Trophoblast cell (in vitro differentiated cells and primary cell): ENCODE results near the gene CYP4A22.

Source experiments
- DNase-seq, 2 donors: peaks; one replicate each; pipeline ENCODE4 v3.0.0-alpha.2; 2016
- H2AFZ ChIP-seq: 2 replicates; pipeline ENCODE4 v1.6.1; 2013; ENCODE audit warnings: low read length, moderate library complexity, mild to moderate bottlenecking; ENCODE audit not compliant: insufficient read depth, poor library complexity
- H2AK5ac ChIP-seq: 2 replicates; pipeline ENCODE4 v1.6.1; 2013; ENCODE audit warnings: mild to moderate bottlenecking, low read length
- H2BK120ac ChIP-seq: 2 replicates; pipeline ENCODE4 v1.6.1; 2013; ENCODE audit warnings: low read length, mild to moderate bottlenecking, moderate library complexity; ENCODE audit not compliant: insufficient read depth, poor library complexity
- H2BK12ac ChIP-seq: 2 replicates; pipeline ENCODE4 v1.6.1; 2013; ENCODE audit warnings: mild to moderate bottlenecking, low read length, moderate library complexity
- H2BK5ac ChIP-seq: 2 replicates; pipeline ENCODE4 v1.6.1; 2013; ENCODE audit warnings: low read length, low read depth, moderate library complexity, mild to moderate bottlenecking; ENCODE audit not compliant: poor library complexity
- H3K14ac ChIP-seq: 2 replicates; pipeline ENCODE4 v1.6.1; 2013; ENCODE audit warnings: mild to moderate bottlenecking, low read length
- H3K18ac ChIP-seq: 2 replicates; pipeline ENCODE4 v1.6.1; 2013; ENCODE audit warnings: mild to moderate bottlenecking, low read length
- H3K23ac ChIP-seq: 2 replicates; pipeline ENCODE4 v1.6.1; 2013; ENCODE audit warnings: low read length
- H3K27ac ChIP-seq: 2 replicates; pipeline ENCODE4 v1.5.1; 2013; ENCODE audit warnings: low read depth, mild to moderate bottlenecking, inconsistent platforms, low read length, moderate library complexity
- H3K27me3 ChIP-seq: 2 replicates; pipeline ENCODE4 v1.6.1; 2013; ENCODE audit warnings: inconsistent platforms, mild to moderate bottlenecking, low read length, moderate library complexity; ENCODE audit not compliant: insufficient read depth
- H3K36me3 ChIP-seq, 2 experiments: 1 replicate in 1 of 2; 2 replicates in 1 of 2; pipeline ENCODE4 v1.6.1; 2013; ENCODE audit warnings: low read length in 2 of 2, mild to moderate bottlenecking in 2 of 2, moderate library complexity in 1 of 2; ENCODE audit not compliant: insufficient read depth in 2 of 2, control insufficient read depth in 1 of 2
- H3K4ac ChIP-seq: 2 replicates; pipeline ENCODE4 v1.6.1; 2013; ENCODE audit warnings: low read depth, mild to moderate bottlenecking, low read length, moderate library complexity
- H3K4me1 ChIP-seq, 2 experiments: 1 replicate in 1 of 2; 2 replicates in 1 of 2; pipeline ENCODE4 v1.6.1; 2013; ENCODE audit warnings: low read length in 2 of 2, mild to moderate bottlenecking in 2 of 2, moderate library complexity in 1 of 2; ENCODE audit not compliant: insufficient read depth in 2 of 2, control insufficient read depth in 1 of 2
- H3K4me2 ChIP-seq: 2 replicates; pipeline ENCODE4 v1.6.1; 2013; ENCODE audit warnings: inconsistent platforms, mild to moderate bottlenecking, low read length, moderate library complexity
- H3K4me3 ChIP-seq: 2 replicates; pipeline ENCODE4 v1.5.1; 2013; ENCODE audit warnings: mild to moderate bottlenecking, low read depth, low read length, inconsistent platforms
- H3K79me1 ChIP-seq: one replicate; pipeline ENCODE4 v1.6.1; 2013; ENCODE audit warnings: low read length
- H3K79me2 ChIP-seq: 2 replicates; pipeline ENCODE4 v1.6.1; 2013; ENCODE audit warnings: low read length, mild to moderate bottlenecking; ENCODE audit not compliant: control insufficient read depth, insufficient read depth, poor library complexity
- H3K9ac ChIP-seq: 2 replicates; pipeline ENCODE4 v1.6.1; 2013; ENCODE audit warnings: mild to moderate bottlenecking, low read length
- H3K9me3 ChIP-seq: 2 replicates; pipeline ENCODE4 v1.6.1; 2013; ENCODE audit warnings: low read depth, mild to moderate bottlenecking, control low read depth, inconsistent platforms, low read length; ENCODE audit not compliant: insufficient read depth
- H4K12ac ChIP-seq: 2 replicates; pipeline ENCODE4 v1.6.1; 2013; ENCODE audit warnings: low read depth, mild to moderate bottlenecking, low read length, moderate library complexity
- H4K8ac ChIP-seq: 2 replicates; pipeline ENCODE4 v1.6.1; 2013; ENCODE audit warnings: low read depth, mild to moderate bottlenecking, low read length, moderate library complexity
- H4K91ac ChIP-seq: one replicate; pipeline ENCODE4 v1.6.1; 2013; ENCODE audit warnings: low read depth, mild to moderate bottlenecking, low read length, moderate library complexity
- WGBS: extraction: QIAGEN DNeasy Blood & Tissue Kit; methylation state at CpG from one replicate; pipeline ENCODE4 v1.1.7; 2013; ENCODE audit warnings: missing lambda C conversion rate; ENCODE audit not compliant: insufficient read length, insufficient coverage; ENCODE audit errors: extremely low coverage; 5-methylcytosine and 5-hydroxymethylcytosine counted together

Gene CYP4A22

GRCh38 chr1:47180603-47181094 is 43.4 kb downstream of the CYP4A22 start:
- H3K27ac ChIP-seq, result no peak overlapping the region
- DNase-seq, result no peak
- no peak overlapping the region for H3K23ac ChIP-seq
- H3K14ac ChIP-seq, result no peak overlapping the region
- H3K4me1 ChIP-seq, result peaks cover 0 to 3% of the 10 kb centered on the region in 2 experiments
- peaks cover 3% of the 10 kb centered on the region for H3K9me3 ChIP-seq
- no peak overlapping the region for H2BK5ac ChIP-seq
- no peak overlapping the region for H3K4me2 ChIP-seq
- no peak overlapping the region for H4K12ac ChIP-seq
- H2BK12ac ChIP-seq, result no peak overlapping the region
- H2AK5ac ChIP-seq, result no peak overlapping the region
- H3K79me2 ChIP-seq, result no peaks in the 10 kb centered on the region
- H4K91ac ChIP-seq, result no peak overlapping the region
- no peak overlapping the region for H3K4ac ChIP-seq
- no peak overlapping the region for H2AFZ ChIP-seq
- no peak overlapping the region for H2BK120ac ChIP-seq
- H3K4me3 ChIP-seq, result no peak overlapping the region
- H3K27me3 ChIP-seq, result no peaks in the 10 kb centered on the region
- H4K8ac ChIP-seq, result no peak overlapping the region
- H3K36me3 ChIP-seq, result no peaks in the 10 kb centered on the region
- no CpG with 5 or more reads among the region's 3 CpGs for WGBS
- no peak overlapping the region for H3K9ac ChIP-seq
- no peak overlapping the region for H3K18ac ChIP-seq
- no peaks in the 10 kb centered on the region for H3K79me1 ChIP-seq

- Histone ChIP-seq H3K4me3 (no peak overlapping the region), H3K4me1 (peaks cover 0 to 3% of the 10 kb centered on the region in 2 experiments), H2AFZ (no peak overlapping the region), H4K8ac (no peak overlapping the region), H3K79me2 (no peaks in the 10 kb centered on the region), H3K36me3 (no peaks in the 10 kb centered on the region), H3K23ac (no peak overlapping the region), H3K14ac (no peak overlapping the region), H4K91ac (no peak overlapping the region), H3K9me3 (peaks cover 3% of the 10 kb centered on the region), H3K79me1 (no peaks in the 10 kb centered on the region), H3K27me3 (no peaks in the 10 kb centered on the region), H3K27ac (no peak overlapping the region), H2BK120ac (no peak overlapping the region), H3K9ac (no peak overlapping the region), H3K4me2 (no peak overlapping the region), H2BK5ac (no peak overlapping the region), H2BK12ac (no peak overlapping the region), H3K4ac (no peak overlapping the region), H3K18ac (no peak overlapping the region), H4K12ac (no peak overlapping the region), H2AK5ac (no peak overlapping the region)
- no CpG with 5 or more reads among the region's 18 CpGs for WGBS
- no peak for DNase-seq
These were observed 44.1 kb downstream of the CYP4A22 start for GRCh38 chr1:47181095-47181954.

- Histone ChIP-seq H3K14ac (no peak overlapping the region), H3K18ac (no peak overlapping the region), H4K12ac (no peak overlapping the region), H2BK120ac (no peak overlapping the region), H4K8ac (no peak overlapping the region), H3K4me2 (no peak overlapping the region), H3K4me1 (peaks cover 0 to 3% of the 10 kb centered on the region in 2 experiments), H3K27ac (no peak overlapping the region), H3K79me2 (no peaks in the 10 kb centered on the region), H3K27me3 (no peaks in the 10 kb centered on the region), H4K91ac (no peak overlapping the region), H2AFZ (no peak overlapping the region), H2BK12ac (no peak overlapping the region), H3K23ac (no peak overlapping the region), H2BK5ac (no peak overlapping the region), H3K9me3 (peaks cover 5% of the 10 kb centered on the region), H3K79me1 (no peaks in the 10 kb centered on the region), H2AK5ac (no peak overlapping the region), H3K9ac (no peak overlapping the region), H3K4me3 (no peak overlapping the region), H3K36me3 (no peaks in the 10 kb centered on the region), H3K4ac (no peak overlapping the region)
- no CpG with 5 or more reads among the region's 7 CpGs for WGBS
- no peak for DNase-seq
These were observed 44.9 kb downstream of the CYP4A22 start for GRCh38 chr1:47181955-47182675.

- no peaks in the 10 kb centered on the region for H3K79me1 ChIP-seq
- no peaks in the 10 kb centered on the region for H3K27me3 ChIP-seq
- no peak overlapping the region for H2AFZ ChIP-seq
- no peak overlapping the region for H4K91ac ChIP-seq
- no peak overlapping the region for H2AK5ac ChIP-seq
- DNase-seq, result no peak
- no peak overlapping the region for H4K12ac ChIP-seq
- no peak overlapping the region for H4K8ac ChIP-seq
- H3K9me3 ChIP-seq, result peaks cover 5% of the 10 kb centered on the region
- H3K9ac ChIP-seq, result no peak overlapping the region
- H3K36me3 ChIP-seq, result no peaks in the 10 kb centered on the region
- WGBS, result no CpG with 5 or more reads among the region's 7 CpGs
- H3K23ac ChIP-seq, result no peak overlapping the region
- no peak overlapping the region for H3K4me2 ChIP-seq
- H3K18ac ChIP-seq, result no peak overlapping the region
- H3K4me3 ChIP-seq, result no peak overlapping the region
- no peak overlapping the region for H2BK120ac ChIP-seq
- no peak overlapping the region for H3K14ac ChIP-seq
- no peak overlapping the region for H3K27ac ChIP-seq
- H2BK5ac ChIP-seq, result no peak overlapping the region
- peaks cover 0 to 3% of the 10 kb centered on the region in 2 experiments for H3K4me1 ChIP-seq
- no peak overlapping the region for H2BK12ac ChIP-seq
- no peaks in the 10 kb centered on the region for H3K79me2 ChIP-seq
- no peak overlapping the region for H3K4ac ChIP-seq
These were observed 45.5 kb downstream of the CYP4A22 start for GRCh38 chr1:47182676-47183235.
